ENCODE results near the gene KIFC3. TPM values are rescaled to one million over a fixed set of nuclear protein-coding genes. Genes with fewer than 3 reads are reported as not detected.

Gene KIFC3
- total and polyA plus RNA-seq, 2 of the 13 experiments (the other 11 are each of a cell fraction or from before 2014, with no cell fraction given), result 42.1 to 45.3 TPM

- TF ChIP-seq, protein P1, sequence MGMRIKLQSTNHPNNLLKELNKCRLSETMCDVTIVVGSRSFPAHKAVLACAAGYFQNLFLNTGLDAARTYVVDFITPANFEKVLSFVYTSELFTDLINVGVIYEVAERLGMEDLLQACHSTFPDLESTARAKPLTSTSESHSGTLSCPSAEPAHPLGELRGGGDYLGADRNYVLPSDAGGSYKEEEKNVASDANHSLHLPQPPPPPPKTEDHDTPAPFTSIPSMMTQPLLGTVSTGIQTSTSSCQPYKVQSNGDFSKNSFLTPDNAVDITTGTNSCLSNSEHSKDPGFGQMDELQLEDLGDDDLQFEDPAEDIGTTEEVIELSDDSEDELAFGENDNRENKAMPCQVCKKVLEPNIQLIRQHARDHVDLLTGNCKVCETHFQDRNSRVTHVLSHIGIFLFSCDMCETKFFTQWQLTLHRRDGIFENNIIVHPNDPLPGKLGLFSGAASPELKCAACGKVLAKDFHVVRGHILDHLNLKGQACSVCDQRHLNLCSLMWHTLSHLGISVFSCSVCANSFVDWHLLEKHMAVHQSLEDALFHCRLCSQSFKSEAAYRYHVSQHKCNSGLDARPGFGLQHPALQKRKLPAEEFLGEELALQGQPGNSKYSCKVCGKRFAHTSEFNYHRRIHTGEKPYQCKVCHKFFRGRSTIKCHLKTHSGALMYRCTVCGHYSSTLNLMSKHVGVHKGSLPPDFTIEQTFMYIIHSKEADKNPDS (CRISPR knock-in tag; IDR thresholded peaks at IDR 0.05), result peak; percentile 52; the same call in 1 of the 2 replicates
- TF ChIP-seq DPF2 (CRISPR knock-in tag; IDR thresholded peaks at IDR 0.05; ENCODE audit: borderline replicate concordance, low read depth) (no peak), ZNF713 (CRISPR knock-in tag; IDR thresholded peaks at IDR 0.05) (peak; percentile 83; the same call in 1 of the 2 replicates), SRSF4 (IDR thresholded peaks at IDR 0.05; ENCODE audit: low read depth, low read length, poor library complexity, severe bottlenecking) (no peak), ZNF136 (CRISPR knock-in tag; IDR thresholded peaks at IDR 0.05; ENCODE audit: low read depth) (peak; percentile 95), ZMAT3 (CRISPR knock-in tag; conservative IDR thresholded peaks at IDR 0.05) (peak; percentile 82; the same call in 1 of the 2 replicates), ISL2 (CRISPR knock-in tag; IDR thresholded peaks at IDR 0.05) (peak; percentile 57; the same call in 1 of the 2 replicates), RAD21 (CRISPR knock-in tag; IDR thresholded peaks at IDR 0.05) (peak; percentile 61; the same call in 1 of the 2 replicates), ZNF576 (CRISPR knock-in tag; IDR thresholded peaks at IDR 0.05) (no peak), MXI1 (IDR thresholded peaks at IDR 0.05; ENCODE audit: borderline replicate concordance, low read depth, low read length) (0 out of 3 replicates have a peak, but pooled peaks have one; percentile 17), FOXP1 (IDR thresholded peaks at IDR 0.05) (no peak), FOXP1 (CRISPR knock-in tag; IDR thresholded peaks at IDR 0.05) (no peak), ASH2L (IDR thresholded peaks at IDR 0.05; ENCODE audit: insufficient read length, low read depth, low read length) (peak; percentile 89), CEBPZ (IDR thresholded peaks at IDR 0.05; ENCODE audit: low read length) (peak; percentile 86), TOPORS (CRISPR knock-in tag; IDR thresholded peaks at IDR 0.05) (no peak), ZNF160 (CRISPR knock-in tag; IDR thresholded peaks at IDR 0.05) (peak; percentile 9; the same call in 1 of the 2 replicates), FOSL1 (CRISPR knock-in tag; IDR thresholded peaks at IDR 0.05; ENCODE audit: borderline replicate concordance) (no peak), FOXA3 (CRISPR knock-in tag; IDR thresholded peaks at IDR 0.05) (peak; percentile 24; the same call in 1 of the 2 replicates), HNF4A (CRISPR knock-in tag; IDR thresholded peaks at IDR 0.05) (0 out of 2 replicates have a peak, but pooled peaks have one; percentile 40), NFE2L1 (CRISPR knock-in tag; IDR thresholded peaks at IDR 0.05; ENCODE audit: borderline replicate concordance) (peak; percentile 72; the same call in 1 of the 2 replicates), ZFP90 (CRISPR knock-in tag; IDR thresholded peaks at IDR 0.05; ENCODE audit: borderline replicate concordance) (no peak; the same call in 1 of the 2 replicates), ZNF234 (CRISPR knock-in tag; conservative IDR thresholded peaks at IDR 0.05) (no peak)
- TF ChIP-seq, protein P2, sequence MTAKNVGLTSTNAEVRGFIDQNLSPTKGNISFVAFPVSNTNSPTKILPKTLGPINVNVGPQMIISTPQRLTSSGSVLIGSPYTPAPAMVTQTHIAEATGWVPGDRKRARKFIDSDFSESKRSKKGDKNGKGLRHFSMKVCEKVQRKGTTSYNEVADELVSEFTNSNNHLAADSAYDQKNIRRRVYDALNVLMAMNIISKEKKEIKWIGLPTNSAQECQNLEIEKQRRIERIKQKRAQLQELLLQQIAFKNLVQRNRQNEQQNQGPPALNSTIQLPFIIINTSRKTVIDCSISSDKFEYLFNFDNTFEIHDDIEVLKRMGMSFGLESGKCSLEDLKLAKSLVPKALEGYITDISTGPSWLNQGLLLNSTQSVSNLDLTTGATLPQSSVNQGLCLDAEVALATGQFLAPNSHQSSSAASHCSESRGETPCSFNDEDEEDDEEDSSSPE (CRISPR knock-in tag; IDR thresholded peaks at IDR 0.05), result peak; percentile 83
Measured at GRCh38 chr16:57734925-57735754, 67.2 kb downstream of the KIFC3 start (continued).

Data from HepG2 (cell line).